Stimulated activated CD8-positive, alpha-beta memory T cell treated with anti-CD3 and anti-CD28 coated beads, Interleukin-4, amount 100 ng/mL, for 24 hours (primary cell): ENCODE results near the gene KCTD6.

Source experiments
- DNase-seq: peaks from one replicate; pipeline ENCODE4 v3.0.0-alpha.2; 2020; ENCODE audit warnings: low read depth

KCTD6 gene

GRCh38 chr3:58485801-58486435 lies 6.0 kb upstream of the KCTD6 start:
- DNase-seq = no peak

- no peak for DNase-seq
Measured at GRCh38 chr3:58487140-58487886, 4.6 kb upstream of the KCTD6 start.

GRCh38 chr3:58488967-58489366 lies 2.9 kb upstream of the KCTD6 start:
- no peak for DNase-seq

GRCh38 chr3:58490860-58491501 lies 915 bp upstream of the KCTD6 start:
- no peak for DNase-seq

- no peak for DNase-seq
Measured at GRCh38 chr3:58492494-58492905, 604 bp downstream of the KCTD6 start.

GRCh38 chr3:58494107-58494506 lies 2.2 kb downstream of the KCTD6 start:
- DNase-seq = no peak

GRCh38 chr3:58495101-58495500 lies 3.2 kb downstream of the KCTD6 start:
- no peak for DNase-seq

GRCh38 chr3:58496206-58496857 lies 4.4 kb downstream of the KCTD6 start:
- no peak for DNase-seq

- no peak for DNase-seq
Measured at GRCh38 chr3:58497097-58497496, 5.2 kb downstream of the KCTD6 start.

GRCh38 chr3:58502872-58503271 lies 11.0 kb downstream of the KCTD6 start:
- no peak for DNase-seq

GRCh38 chr3:58507356-58508078 lies 15.6 kb downstream of the KCTD6 start:
- DNase-seq = no peak

GRCh38 chr3:58508437-58508836 lies 16.5 kb downstream of the KCTD6 start:
- DNase-seq = no peak

- no peak for DNase-seq
Measured at GRCh38 chr3:58514405-58514804, 22.5 kb downstream of the KCTD6 start.

- no peak for DNase-seq
Measured at GRCh38 chr3:58518291-58518789, 26.4 kb downstream of the KCTD6 start.

- DNase-seq = no peak
Measured at GRCh38 chr3:58519668-58520402, 27.9 kb downstream of the KCTD6 start.

- DNase-seq = no peak
Measured at GRCh38 chr3:58520403-58521335, 28.8 kb downstream of the KCTD6 start.

GRCh38 chr3:58521336-58521670 lies 29.4 kb downstream of the KCTD6 start:
- DNase-seq = no peak

GRCh38 chr3:58521917-58522631 lies 30.2 kb downstream of the KCTD6 start:
- DNase-seq = no peak

GRCh38 chr3:58522759-58523425 lies 31.0 kb downstream of the KCTD6 start:
- DNase-seq = no peak
